ENCODE results near the gene VPS36. TPM values are rescaled to one million over a fixed set of nuclear protein-coding genes. Genes with fewer than 3 reads are reported as not detected.

VPS36 gene
- total and polyA plus RNA-seq, 2 of the 8 experiments (the other 6 are each of a cell fraction or from before 2014, with no cell fraction given): 14.1 to 19.8 TPM

DNA sequence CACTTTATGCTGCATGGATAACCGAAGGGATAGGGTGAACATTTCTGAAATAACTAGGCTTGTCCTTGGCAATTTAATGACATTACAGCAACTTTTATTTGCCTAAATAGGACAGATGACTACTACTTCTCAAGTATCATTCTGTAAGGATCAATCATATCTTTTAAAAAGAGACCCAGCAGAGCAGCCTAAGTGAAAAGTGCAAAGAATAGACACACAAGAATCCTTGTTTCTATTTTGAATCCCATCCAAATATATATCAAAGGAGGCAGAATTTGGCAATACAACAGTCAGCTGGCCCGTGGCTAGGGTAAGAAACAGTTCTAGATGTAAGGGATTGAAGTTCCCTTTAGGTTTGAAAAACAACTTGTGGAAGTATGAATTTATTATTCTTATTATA lies 51.4 kb downstream of the VPS36 start:
- Histone ChIP-seq H2BK5ac (ENCODE audit: low read depth, low read length) (no peak overlapping the region), H2BK20ac (ENCODE audit: low read length) (no peak overlapping the region), H4K8ac (ENCODE audit: extremely low read depth, insufficient read depth, low read length) (no peak overlapping the region), H3K9me3 (ENCODE audit: insufficient read depth in 2 of 2, low read depth in 1 of 2, low read length in 1 of 2) (no peaks in the 10 kb centered on the region), H3K4me2 (ENCODE audit: insufficient read depth in 1 of 2, low read depth in 2 of 2, low read length in 2 of 2) (no peak overlapping the region), H3K56ac (replicated peaks; ENCODE audit: insufficient read length, low read depth, low read length) (no peak overlapping the region), H3K23ac (ENCODE audit: insufficient read length) (no peak overlapping the region), H3K14ac (ENCODE audit: insufficient read length) (no peak overlapping the region), H4K20me1 (replicated peaks in 1 of 2; ENCODE audit: control insufficient read depth in 1 of 2, insufficient read depth in 2 of 2, low read length in 2 of 2) (no peaks in the 10 kb centered on the region), H2AK5ac (ENCODE audit: low read depth, low read length) (no peak overlapping the region), H4K5ac (ENCODE audit: insufficient read length, low read depth, low read length) (no peak overlapping the region), H3K27ac (ENCODE audit: low read depth, low read length) (no peak overlapping the region), H3K4ac (replicated peaks; ENCODE audit: insufficient read length, low read depth, low read length) (no peak overlapping the region), H3K4me1 (replicated peaks in 1 of 4; ENCODE audit: control insufficient read depth in 3 of 4, insufficient read depth in 4 of 4, low read length in 3 of 4) (no peaks in the 10 kb centered on the region), H2AFZ (ENCODE audit: low read length) (no peak overlapping the region), H3K79me2 (ENCODE audit: control insufficient read depth in 1 of 2, insufficient read depth in 2 of 2, low read length in 2 of 2) (no peaks in the 10 kb centered on the region), H2BK15ac (ENCODE audit: low read length) (no peak overlapping the region), H4K91ac (replicated peaks; ENCODE audit: insufficient read length, low read length) (no peak overlapping the region), H3K18ac (ENCODE audit: extremely low read depth, low read length) (no peak overlapping the region), H3K4me3 (ENCODE audit: extremely low read depth in 1 of 4, insufficient read depth in 2 of 4, low read depth in 3 of 4, low read length in 4 of 4) (no peak overlapping the region), H3K27me3 (replicated peaks in 1 of 4; ENCODE audit: control insufficient read depth in 3 of 4, extremely low read depth in 1 of 4, insufficient read depth in 3 of 4, low read length in 3 of 4) (peaks cover 0 to under 1% (median 0%) of the 10 kb centered on the region in 4 experiments; a peak in 1 of 7 replicates), H3K79me1 (ENCODE audit: low read depth, low read length) (no peaks in the 10 kb centered on the region), H3K9ac (replicated peaks in 1 of 4; ENCODE audit: extremely low read depth in 1 of 4, low read depth in 3 of 4, low read length in 3 of 4) (no peak overlapping the region), H3K23me2 (ENCODE audit: low read depth, low read length) (no peaks in the 10 kb centered on the region), H2BK12ac (ENCODE audit: low read depth, low read length) (no peak overlapping the region), H3K36me3 (ENCODE audit: control insufficient read depth in 2 of 4, insufficient read depth in 4 of 4, low read length in 3 of 4) (no peaks in the 10 kb centered on the region), H2BK120ac (replicated peaks; ENCODE audit: low read depth, low read length) (no peak overlapping the region)
- DNase-seq (ENCODE audit: low read depth in 1 of 2, low spot score in 2 of 2) (no peak), FAIRE-seq (no peak)
- WGBS, 2 experiments (ENCODE audit: extremely low coverage in 1 of 2, insufficient coverage in 1 of 2, insufficient read length in 1 of 2, insufficient replicate concordance in 2 of 2, low coverage in 1 of 2, low lambda C conversion rate in 2 of 2, missing lambda C conversion rate in 1 of 2): 93% methylated on average over 2 of the region's 2 CpGs; no CpG with 5 or more reads in 1 of the 2 experiments
- TF ChIP-seq CHD2 (IDR thresholded peaks at IDR 0.05; ENCODE audit: low read length): no peak
- no peak for TF ChIP-seq KDM5A (IDR thresholded peaks at IDR 0.05; ENCODE audit: low read length)
- TF ChIP-seq E2F6 (IDR thresholded peaks at IDR 0.05): no peak
- TF ChIP-seq, protein P1, sequence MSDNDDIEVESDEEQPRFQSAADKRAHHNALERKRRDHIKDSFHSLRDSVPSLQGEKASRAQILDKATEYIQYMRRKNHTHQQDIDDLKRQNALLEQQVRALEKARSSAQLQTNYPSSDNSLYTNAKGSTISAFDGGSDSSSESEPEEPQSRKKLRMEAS (IDR thresholded peaks at IDR 0.05): no peak
- TF ChIP-seq CEBPB (IDR thresholded peaks at IDR 0.05; ENCODE audit: low read depth, low read length): no peak
- TF ChIP-seq CBX5 (IDR thresholded peaks at IDR 0.05; ENCODE audit: low read depth, low read length): no peak
- no peak for TF ChIP-seq KDM1A (IDR thresholded peaks at IDR 0.05; ENCODE audit: borderline replicate concordance, low read length)
- no peak for TF ChIP-seq CBX8 (IDR thresholded peaks at IDR 0.05; ENCODE audit: borderline replicate concordance, low read depth, low read length)
- TF ChIP-seq CTBP2 (IDR thresholded peaks at IDR 0.05; ENCODE audit: borderline replicate concordance, insufficient read depth, insufficient read length, low read length): no peak
- no peak for TF ChIP-seq ASH2L (IDR thresholded peaks at IDR 0.05; ENCODE audit: low read length)
- TF ChIP-seq JUND (IDR thresholded peaks at IDR 0.05; ENCODE audit: low read length): no peak
- TF ChIP-seq SIN3A (conservative IDR thresholded peaks at IDR 0.05 in 1 of 2, IDR thresholded peaks at IDR 0.05 in 1 of 2; ENCODE audit: low read depth in 1 of 2, low read length in 2 of 2): no peak
- TF ChIP-seq, protein P2, sequence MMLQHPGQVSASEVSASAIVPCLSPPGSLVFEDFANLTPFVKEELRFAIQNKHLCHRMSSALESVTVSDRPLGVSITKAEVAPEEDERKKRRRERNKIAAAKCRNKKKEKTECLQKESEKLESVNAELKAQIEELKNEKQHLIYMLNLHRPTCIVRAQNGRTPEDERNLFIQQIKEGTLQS (IDR thresholded peaks at IDR 0.05; ENCODE audit: insufficient read depth, low read depth, low read length): no peak
- POLR2A ChIA-PET (ENCODE audit: partially characterized antibody): no interaction called here
- CTCF ChIA-PET (ENCODE audit: partially characterized antibody): interaction anchor here (0.6 kb wide), 1 partner anchor 25 kb away, joined by 3 read pairs; no protein-coding TSS in a partner anchor

Measured in H1 (cell line).